Activated effector memory CD4-positive, alpha-beta T cell treated with anti-CD3 and anti-CD28 coated beads, Interleukin-2, amount 50 U/mL, for 16 hours (primary cell): Measurements from ENCODE around the gene EGFL7.
A peak's percentile ranks its signal among the peaks of the same experiment; 100 is the strongest.
"Not testable (repeated sequence)": the region's sequence is repeated elsewhere in the genome, so short reads cannot be mapped to it uniquely, and the experiment has no call there.

Experiments
- DNase-seq: peaks from one replicate; pipeline ENCODE4 v3.0.0-alpha.2; 2020

Gene EGFL7

GRCh38 chr9:136690104-136690805 is 27.5 kb downstream of the EGFL7 start:
- DNase-seq = no peak

GRCh38 chr9:136690806-136691261 is 28.1 kb downstream of the EGFL7 start:
- no peak for DNase-seq

- DNase-seq = no peak
Measured at GRCh38 chr9:136691316-136692184, 28.8 kb downstream of the EGFL7 start.

- no peak for DNase-seq
Measured at GRCh38 chr9:136692185-136693134, 29.7 kb downstream of the EGFL7 start.

- DNase-seq = no peak
Measured at GRCh38 chr9:136693135-136693489, 30.4 kb downstream of the EGFL7 start.

GRCh38 chr9:136693490-136694162 is 30.9 kb downstream of the EGFL7 start:
- DNase-seq = no peak

- no peak for DNase-seq
Measured at GRCh38 chr9:136694163-136694871, 31.6 kb downstream of the EGFL7 start.

- no peak for DNase-seq
Measured at GRCh38 chr9:136694872-136695247, 32.1 kb downstream of the EGFL7 start.

- no peak for DNase-seq
Measured at GRCh38 chr9:136695435-136695895, 32.7 kb downstream of the EGFL7 start.

- no peak for DNase-seq
Measured at GRCh38 chr9:136695955-136696354, 33.2 kb downstream of the EGFL7 start.

GRCh38 chr9:136696502-136696901 is 33.8 kb downstream of the EGFL7 start:
- DNase-seq = no peak

GRCh38 chr9:136697146-136697820 is 34.6 kb downstream of the EGFL7 start:
- DNase-seq = no peak

- DNase-seq = no peak
Measured at GRCh38 chr9:136697821-136698526, 35.3 kb downstream of the EGFL7 start.

GRCh38 chr9:136698635-136699246 is 36.0 kb downstream of the EGFL7 start:
- DNase-seq = no peak

- DNase-seq = no peak
Measured at GRCh38 chr9:136700304-136700703, 37.6 kb downstream of the EGFL7 start.

- peak; percentile 84 for DNase-seq
Measured at GRCh38 chr9:136700959-136701667, 38.4 kb downstream of the EGFL7 start.

- DNase-seq = no peak
Measured at GRCh38 chr9:136701668-136702053, 38.9 kb downstream of the EGFL7 start.

- no peak for DNase-seq
Measured at GRCh38 chr9:136703276-136703860, 40.7 kb downstream of the EGFL7 start.

GRCh38 chr9:136704741-136705140 is 42.0 kb downstream of the EGFL7 start:
- DNase-seq = not testable (repeated sequence)
